ENCODE data around the gene TRIM15.
"Not testable (repeated sequence)": the region's sequence is repeated elsewhere in the genome, so short reads cannot be mapped to it uniquely, and the experiment has no call there.

TRIM15 gene

GRCh38 chr6:30163090-30163917 lies at the start of gene TRIM15:
TRIM15 (plus strand) TSS chr6:30163546; CDS start chr6:30163685, 139 bp downstream.
- no peak for DNase-seq (ENCODE audit: low read depth)
- TF ChIP-seq, protein P1, sequence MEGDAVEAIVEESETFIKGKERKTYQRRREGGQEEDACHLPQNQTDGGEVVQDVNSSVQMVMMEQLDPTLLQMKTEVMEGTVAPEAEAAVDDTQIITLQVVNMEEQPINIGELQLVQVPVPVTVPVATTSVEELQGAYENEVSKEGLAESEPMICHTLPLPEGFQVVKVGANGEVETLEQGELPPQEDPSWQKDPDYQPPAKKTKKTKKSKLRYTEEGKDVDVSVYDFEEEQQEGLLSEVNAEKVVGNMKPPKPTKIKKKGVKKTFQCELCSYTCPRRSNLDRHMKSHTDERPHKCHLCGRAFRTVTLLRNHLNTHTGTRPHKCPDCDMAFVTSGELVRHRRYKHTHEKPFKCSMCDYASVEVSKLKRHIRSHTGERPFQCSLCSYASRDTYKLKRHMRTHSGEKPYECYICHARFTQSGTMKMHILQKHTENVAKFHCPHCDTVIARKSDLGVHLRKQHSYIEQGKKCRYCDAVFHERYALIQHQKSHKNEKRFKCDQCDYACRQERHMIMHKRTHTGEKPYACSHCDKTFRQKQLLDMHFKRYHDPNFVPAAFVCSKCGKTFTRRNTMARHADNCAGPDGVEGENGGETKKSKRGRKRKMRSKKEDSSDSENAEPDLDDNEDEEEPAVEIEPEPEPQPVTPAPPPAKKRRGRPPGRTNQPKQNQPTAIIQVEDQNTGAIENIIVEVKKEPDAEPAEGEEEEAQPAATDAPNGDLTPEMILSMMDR (IDR thresholded peaks at IDR 0.05; ENCODE audit: low read depth, low read length, missing control alignments), result no peak
- no peak within 1 kb of the TSS for H3K4me3 ChIP-seq (ENCODE audit: low read depth, low read length)
- in situ Hi-C loops (cut with HindIII; ENCODE audit: low sequenced_read_pairs), result no loop called here

GRCh38 chr6:30113841-30114240 lies 49.5 kb upstream of the TRIM15 start:
- in situ Hi-C loops (cut with HindIII; ENCODE audit: low sequenced_read_pairs), result no loop called here
- DNase-seq (ENCODE audit: low read depth), result no peak
- TF ChIP-seq, protein P1 (IDR thresholded peaks at IDR 0.05; ENCODE audit: low read depth, low read length, missing control alignments), result no peak
- no peak overlapping the region for H3K4me3 ChIP-seq (ENCODE audit: low read depth, low read length)

DNA sequence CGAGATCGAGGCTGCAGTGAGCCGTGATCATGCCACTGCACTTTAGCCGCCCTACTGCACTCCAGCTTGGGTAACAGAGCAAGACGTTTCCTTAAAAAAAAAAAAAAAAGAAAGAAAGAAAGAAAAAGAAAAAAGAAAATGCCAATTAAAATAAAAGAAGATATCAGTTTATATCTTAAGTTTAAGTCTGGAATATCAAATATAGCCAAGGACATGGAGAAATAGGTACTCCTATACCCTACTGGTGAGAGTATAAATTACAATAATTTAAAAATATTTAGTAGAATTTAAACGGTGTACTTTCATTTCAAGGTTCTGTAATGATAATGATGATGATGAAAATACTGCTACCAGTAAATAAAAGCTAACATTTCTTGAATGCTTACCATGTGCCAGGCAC lies 46.6 kb upstream of the TRIM15 start:
- H3K4me3 ChIP-seq (ENCODE audit: low read depth, low read length), result no peak overlapping the region
- in situ Hi-C loops (cut with HindIII; ENCODE audit: low sequenced_read_pairs), result no loop called here
- no peak for DNase-seq (ENCODE audit: low read depth)
- TF ChIP-seq, protein P1 (IDR thresholded peaks at IDR 0.05; ENCODE audit: low read depth, low read length, missing control alignments), result no peak

- in situ Hi-C loops (cut with HindIII; ENCODE audit: low sequenced_read_pairs); H3K4me3 ChIP-seq (ENCODE audit: low read depth, low read length); DNase-seq (ENCODE audit: low read depth): not testable (repeated sequence)
Observed at GRCh38 chr6:30118691-30119090, 44.7 kb upstream of the TRIM15 start.

DNA sequence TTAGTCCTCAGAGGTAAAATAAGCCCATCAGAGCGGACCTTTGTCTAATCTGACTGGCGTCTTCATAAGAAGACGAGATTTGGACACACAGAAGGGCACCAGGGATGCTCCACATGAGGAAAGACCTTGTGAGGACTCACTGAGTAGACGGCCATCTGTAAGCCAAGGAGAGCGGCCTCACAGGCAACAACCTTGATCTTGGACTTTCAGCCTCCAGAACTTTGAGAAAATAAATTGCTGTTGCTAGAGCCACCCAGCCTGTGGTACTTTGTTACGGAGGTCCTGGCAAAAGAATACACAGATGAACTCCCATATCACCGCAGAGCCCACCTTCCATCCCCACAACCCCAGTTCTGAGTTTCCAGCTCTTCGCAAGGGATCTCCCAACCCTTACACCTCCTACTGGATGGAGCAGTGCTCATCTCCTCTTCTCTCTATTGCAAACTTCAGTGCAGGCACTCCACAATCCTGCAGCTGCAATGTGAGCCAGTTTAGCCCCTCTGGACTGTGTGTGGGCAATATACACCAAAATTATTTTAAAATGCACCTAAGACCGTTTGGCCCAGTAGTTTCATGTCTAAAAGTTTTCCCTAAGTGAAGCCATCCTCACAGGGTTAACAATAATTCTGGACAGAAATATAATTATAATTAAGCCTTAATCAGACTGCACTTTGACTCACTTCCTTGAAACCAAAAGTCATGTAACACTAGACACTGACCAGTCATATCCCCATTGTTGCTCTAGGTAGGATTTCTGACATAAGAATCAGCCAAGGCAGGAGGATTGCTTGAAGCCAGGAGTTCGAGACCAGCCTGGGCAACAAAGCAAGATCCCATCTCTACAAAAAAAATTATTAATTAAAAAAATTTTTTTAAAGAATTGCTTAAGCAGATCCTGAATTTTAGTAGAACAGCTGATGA lies 41.6 kb upstream of the TRIM15 start:
- TF ChIP-seq, protein P1 (IDR thresholded peaks at IDR 0.05; ENCODE audit: low read depth, low read length, missing control alignments), result no peak
- H3K4me3 ChIP-seq (ENCODE audit: low read depth, low read length), result no peak overlapping the region
- in situ Hi-C loops (cut with HindIII; ENCODE audit: low sequenced_read_pairs), result no loop called here
- no peak for DNase-seq (ENCODE audit: low read depth)

- DNase-seq (ENCODE audit: low read depth), result no peak
- TF ChIP-seq, protein P1 (IDR thresholded peaks at IDR 0.05; ENCODE audit: low read depth, low read length, missing control alignments), result no peak
- H3K4me3 ChIP-seq (ENCODE audit: low read depth, low read length), result no peak overlapping the region
- in situ Hi-C loops (cut with HindIII; ENCODE audit: low sequenced_read_pairs), result no loop called here
Observed at GRCh38 chr6:30122515-30122914, 40.8 kb upstream of the TRIM15 start.

All from astrocyte of the cerebellum (primary cell).